ENCODE data around the gene LRRN4.

LRRN4 gene

DNA sequence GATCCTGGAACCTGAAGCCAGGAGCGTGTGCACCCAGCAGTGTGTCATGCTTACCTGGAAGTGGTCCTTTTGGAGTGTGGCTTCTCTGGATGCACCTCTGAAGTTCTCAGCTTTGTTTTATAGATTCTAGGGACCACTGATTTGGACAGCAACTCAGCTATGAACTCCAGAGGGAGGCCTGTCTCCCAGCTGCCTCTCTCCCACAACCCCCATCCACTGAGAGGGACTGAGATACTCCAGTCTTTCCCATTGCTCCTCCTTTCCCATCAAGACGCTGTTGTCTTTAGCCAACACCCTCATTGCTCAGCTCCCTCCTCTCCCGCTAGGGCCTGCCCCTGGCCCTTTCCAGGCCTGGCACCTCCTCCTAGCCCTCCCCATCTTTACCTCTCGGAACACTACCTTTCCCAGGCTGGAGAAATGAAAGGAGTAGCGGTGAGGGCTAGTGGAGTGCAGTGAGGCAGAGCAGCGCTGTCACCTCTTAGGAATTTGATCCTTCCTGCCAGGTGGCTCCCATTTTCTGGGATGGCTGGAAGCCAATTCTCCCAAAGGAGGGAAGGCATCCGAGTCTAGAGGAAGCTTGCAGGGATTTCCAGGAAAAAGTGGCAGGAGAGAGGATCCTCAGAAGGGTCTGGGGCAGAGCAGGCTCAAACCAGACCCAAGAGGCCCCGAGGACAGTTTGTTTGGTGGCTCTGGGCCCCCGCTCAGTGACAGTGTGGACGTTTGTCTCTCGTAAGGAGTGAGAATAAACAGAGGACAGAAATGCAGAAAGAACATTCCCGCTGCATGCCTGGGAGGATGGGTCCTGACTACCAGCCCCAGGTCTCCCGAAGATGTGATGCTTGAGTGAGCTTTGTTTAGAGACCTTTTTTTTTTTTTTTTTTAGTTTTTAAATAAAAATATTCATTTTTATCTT, at the start of gene LRRN4:
TSS of gene LRRN4 (minus strand) at position 285 of the 913 bp plus-strand sequence. CDS start 1,261 bp downstream, outside the sequence.
- DNase-seq (ENCODE audit: low spot score) = no peak

DNA sequence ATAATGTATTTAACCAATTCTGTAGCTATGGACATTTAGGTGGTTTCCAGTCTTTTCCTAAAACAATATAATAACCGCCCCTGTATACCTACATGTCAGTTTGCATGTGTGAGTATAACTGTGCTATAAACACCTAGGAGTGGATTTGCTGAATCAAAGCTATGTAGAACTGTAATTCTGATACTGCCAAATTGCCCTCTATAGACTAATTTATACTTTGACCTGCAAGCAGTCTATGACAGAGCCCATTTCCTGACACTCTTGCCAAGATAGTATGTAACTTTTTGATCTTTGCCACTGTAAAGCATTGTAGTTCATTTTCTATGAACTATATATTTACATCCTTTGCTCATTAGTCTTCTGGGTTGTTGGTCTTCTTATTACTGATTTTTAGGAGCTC, 49.4 kb upstream of the LRRN4 start:
- DNase-seq (ENCODE audit: low spot score) = no peak

DNA sequence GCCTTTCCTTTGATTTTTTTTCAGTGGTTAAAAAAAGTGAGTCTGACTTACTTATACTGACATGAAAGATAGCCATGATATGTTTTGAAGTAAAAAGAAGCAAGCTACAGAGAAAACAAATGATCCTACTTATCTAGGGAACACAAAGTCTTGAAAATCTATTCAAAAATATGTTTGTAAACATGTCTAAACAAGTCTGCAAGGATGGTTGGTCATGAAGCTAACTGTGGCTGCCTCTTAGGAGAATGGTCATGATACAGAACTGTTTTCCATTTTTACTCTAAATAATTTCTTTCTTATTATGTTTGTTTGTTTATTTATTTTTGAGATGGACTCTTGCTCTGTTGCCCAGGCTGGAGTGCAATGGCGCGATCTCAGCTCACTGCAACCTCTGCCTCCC, 47.5 kb upstream of the LRRN4 start:
- DNase-seq (ENCODE audit: low spot score) = no peak

DNA sequence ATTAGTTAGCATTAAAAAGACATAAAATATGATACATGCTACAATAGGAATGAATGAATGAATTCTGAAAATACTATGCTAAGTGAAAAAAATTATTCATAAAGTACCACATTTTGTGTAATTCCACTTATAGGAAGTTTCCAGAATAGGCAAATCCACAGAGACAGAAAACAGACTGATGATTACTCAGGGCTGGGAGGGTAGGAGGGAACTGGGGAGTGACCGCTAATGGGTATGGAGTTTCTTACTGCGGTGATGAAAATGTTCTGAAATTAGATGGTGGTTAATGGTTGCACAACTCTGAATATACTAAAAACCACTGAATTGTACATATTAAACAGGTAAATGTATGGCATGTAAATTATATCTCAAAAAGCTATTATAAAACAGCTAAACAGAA, 46.4 kb upstream of the LRRN4 start:
- DNase-seq (ENCODE audit: low spot score) = no peak

DNA sequence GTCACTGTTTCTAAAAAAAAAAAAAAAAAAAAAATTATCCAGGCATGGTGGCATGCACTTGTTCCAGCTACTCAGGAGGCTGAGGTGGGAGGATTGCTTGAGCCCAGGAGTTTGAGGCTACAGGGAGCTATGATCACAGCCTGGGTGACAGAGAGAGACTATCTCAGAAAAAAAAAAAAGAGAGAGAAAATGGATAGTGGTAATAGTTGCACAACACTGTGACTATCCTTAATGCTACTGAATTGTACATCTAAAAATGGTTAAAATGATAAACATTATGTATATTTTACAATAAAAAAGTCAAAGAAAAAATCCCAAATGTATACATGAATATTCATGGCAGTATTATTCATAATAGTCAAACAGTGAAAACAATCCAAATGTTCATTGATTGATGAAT, 46.0 kb upstream of the LRRN4 start:
- DNase-seq (ENCODE audit: low spot score) = no peak

DNA sequence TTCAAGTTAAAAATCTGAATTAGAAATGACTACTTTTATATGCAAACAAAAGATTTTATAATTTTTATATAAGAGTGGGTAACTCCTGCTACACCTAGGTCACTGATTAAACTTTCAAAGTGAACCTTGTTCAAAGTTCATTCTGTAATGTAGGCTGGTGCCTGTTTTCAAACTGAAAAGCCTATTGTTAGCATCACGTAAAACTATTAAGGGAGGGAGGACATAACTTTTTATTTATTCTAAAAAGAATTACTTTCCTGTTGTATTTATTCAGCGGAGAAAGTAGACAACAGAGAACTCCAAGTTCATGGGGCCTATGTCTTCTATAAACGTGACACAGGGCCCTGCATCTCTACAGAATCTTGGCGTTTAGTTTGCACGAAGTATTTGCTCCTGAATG, 41.5 kb upstream of the LRRN4 start:
- no peak for DNase-seq (ENCODE audit: low spot score)

DNA sequence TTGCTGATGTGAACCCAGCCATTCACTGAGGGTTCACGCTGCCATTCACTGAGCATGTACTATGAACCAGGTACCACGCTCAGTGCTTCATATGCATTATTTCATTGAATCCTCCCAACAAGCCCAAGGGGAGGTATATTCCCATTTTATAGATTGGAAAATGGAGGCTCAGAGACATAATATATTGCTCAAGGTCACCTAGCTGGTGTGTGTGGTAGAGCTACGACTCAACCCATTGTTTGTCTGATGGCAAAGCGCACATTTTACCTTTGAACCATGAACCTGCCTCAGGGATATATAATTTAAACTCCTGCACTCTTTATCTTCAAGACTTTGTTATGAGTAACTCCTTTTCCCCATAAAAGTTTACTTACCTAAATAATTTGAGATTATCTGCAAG, 40.7 kb upstream of the LRRN4 start:
- no peak for DNase-seq (ENCODE audit: low spot score)

DNA sequence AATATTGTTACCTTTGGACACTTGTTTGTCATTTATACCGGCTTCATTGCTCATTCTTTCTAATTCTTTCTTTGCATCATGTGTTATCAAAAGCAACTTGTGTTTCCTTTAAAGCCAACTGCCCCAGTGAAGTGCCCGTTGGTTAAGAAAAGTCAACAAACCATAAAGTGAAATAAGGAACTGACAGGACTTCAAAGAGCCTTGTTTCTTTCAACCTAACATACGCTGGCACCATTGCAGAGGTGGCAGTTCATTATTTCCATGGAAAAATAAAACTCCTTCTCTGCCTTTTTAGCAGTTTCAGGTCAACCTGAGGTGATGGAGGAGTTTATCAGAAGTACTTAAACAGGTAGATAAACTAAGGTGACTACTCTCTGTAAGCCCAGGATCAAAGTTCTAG, 40.2 kb upstream of the LRRN4 start:
- no peak for DNase-seq (ENCODE audit: low spot score)

DNA sequence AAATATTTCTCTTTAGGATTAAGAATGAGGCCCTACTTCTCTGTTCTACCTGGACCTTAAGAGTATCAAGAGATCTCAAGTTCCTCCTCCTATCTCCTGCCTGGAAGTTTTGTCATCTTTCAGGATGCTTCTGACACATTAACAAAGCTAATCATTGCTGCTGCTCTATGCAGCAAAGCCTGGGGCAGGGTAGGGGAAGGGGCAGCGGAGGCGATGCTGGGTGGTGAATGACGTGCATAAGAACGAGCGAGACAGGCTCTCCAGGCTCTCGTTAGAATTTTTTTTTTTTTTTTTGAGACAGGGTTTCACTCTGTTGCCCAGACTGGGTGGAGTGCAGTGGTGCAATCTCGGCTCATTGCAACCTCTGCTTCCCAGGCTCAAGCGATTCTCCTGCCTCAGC, 37.8 kb upstream of the LRRN4 start:
- DNase-seq (ENCODE audit: low spot score) = no peak

DNA sequence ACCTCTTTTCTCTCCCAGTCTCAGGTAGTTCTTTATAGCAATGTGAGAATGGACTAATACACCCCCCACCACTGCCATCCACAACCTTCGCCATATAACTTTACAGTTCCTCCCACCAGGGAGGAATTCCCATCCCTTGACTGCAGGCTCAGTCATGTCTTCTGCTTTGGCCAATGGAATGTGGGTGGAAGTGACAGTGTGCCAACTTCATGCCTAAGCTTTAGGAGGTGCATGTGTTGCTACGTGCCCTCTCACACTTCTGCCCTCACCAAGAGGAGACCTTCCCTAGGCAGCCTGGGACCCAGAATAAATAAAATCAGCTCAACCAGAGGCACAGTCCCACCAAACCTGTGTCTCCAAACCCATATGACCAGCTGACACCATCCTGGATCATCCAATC, 33.0 kb upstream of the LRRN4 start:
- no peak for DNase-seq (ENCODE audit: low spot score)

DNA sequence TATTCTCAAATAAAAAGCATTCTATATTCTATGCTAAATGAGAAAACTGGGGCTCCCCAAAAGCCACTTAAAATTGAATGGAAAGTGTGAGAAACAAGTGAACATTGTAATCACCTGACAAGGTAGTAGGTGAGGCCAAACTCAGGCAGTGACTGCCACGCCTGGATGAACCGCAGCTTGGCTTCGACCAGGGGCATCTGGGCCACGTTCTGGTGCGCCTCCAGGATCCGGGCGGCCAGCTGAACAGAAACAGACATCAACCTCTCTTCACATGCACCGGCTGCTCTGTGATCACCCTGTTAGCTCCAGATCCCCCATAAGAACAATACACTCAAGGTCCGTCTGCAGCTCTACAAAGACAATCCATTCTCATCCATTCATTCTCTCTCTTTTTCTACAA, 30.1 kb upstream of the LRRN4 start:
- no peak for DNase-seq (ENCODE audit: low spot score)

DNA sequence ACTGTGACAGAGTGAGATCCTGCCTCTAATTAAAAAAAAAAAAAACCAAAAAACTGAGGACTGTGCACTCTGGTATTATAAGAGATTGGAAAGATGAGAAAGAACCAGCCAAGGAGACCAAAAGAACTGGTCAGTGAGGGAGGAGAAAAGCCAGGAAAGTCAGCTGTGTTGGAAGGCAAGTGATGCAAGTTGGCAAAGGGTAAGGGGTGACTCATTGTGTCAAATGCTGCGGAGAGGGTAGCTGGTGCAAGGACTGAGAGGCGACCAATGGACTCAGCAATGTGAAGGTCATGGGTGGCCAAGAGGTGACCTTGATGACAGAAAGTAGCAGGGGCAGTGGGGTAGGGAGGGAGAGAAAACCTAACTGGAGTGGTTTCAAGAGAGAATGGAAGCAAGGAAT, 27.4 kb upstream of the LRRN4 start:
- DNase-seq (ENCODE audit: low spot score) = no peak

DNA sequence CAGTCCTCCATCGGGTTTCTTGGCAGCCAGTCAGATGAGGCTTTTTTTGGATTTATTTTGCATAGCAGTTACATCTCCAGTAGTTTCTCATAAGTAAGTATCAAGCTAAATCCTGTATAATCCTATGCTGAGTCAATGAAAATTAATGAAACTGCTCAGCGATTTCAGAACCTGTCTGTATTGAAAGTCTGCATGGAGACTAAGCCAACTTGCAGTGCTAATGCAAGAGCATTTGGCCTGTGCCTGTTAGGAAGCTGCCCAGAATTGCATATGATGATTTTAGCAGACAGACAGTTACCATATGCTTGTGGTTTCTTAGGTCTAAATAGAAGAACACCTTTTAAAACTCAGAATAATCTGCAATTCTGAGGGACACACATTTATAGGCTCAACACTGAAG, 25.2 kb upstream of the LRRN4 start:
- DNase-seq (ENCODE audit: low spot score) = no peak

DNA sequence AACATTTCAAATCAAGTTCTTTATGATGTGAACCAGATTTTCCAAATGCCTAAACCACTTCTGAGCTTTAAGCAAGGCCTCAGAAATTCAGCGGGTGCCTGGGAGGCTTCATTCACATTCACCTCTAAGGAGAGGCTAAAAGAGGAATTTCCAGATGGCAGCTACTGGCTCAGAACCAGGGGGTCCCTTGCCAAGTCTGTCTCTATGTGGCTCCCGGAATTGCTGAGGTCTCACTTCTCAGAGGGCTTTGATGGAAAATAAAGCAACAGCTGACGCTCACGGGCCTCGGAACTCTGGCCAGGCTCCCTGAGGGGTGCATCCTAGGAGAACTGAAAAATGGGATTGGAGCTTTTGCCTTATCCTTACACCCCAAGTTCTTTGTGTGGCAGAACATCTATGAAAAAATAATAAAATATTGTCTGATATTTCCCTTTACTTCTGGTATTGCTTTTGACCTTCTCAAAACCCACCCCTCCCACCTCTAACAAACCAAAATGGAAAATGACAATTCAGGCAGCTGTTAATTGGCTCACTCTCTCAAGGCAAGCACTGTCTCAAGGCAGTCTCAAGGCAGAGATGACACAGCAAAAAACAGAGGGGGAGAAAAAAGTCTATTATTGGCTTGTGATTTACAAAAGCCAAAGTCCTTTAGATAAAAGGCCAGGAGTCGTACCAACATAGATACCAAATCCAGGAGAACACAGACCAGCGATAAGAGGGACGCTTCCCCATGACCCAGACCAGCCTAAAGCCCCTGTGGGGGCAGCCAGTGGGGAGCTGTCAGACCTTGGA, 21.8 kb upstream of the LRRN4 start:
- DNase-seq (ENCODE audit: low spot score) = no peak

DNA sequence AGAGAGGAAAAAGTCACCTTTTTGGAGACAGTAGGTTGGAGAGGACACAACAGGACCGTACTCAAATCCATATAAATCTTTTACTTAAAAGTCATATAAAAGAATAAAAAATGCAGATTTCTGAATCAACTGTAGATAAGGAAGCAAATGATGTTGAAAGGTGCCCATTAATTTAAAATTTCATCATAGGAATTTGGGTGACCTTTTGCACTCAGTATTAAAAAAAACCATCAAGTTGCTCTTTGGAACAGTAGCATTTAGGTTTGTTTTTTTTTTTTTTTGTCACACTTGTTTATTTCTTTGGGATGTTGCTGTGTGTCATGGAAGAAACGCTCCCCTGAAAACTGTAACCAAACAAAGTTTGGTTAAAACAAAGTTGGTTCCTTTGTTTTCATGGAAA, 20.9 kb upstream of the LRRN4 start:
- DNase-seq (ENCODE audit: low spot score) = no peak

DNA sequence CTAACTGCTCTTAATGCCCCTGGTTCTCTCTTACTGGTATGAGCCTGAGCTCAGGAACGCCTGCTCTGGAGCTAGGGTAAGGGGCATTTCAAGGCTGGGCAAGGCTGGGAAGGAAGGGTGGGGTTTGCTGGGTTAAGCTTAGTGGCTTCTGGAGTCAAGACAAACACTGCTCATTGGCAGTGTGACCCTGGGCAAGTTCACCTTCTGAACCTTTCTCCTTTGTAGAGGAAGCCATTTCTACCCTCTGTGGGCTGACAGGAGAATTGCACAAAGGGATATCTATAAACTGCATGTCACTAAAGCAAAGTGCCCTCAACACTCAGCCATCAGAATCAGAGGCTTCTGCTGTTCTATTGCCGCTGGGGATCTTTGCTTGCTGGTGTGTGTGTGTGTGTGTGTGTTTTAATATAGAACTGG, 20.3 kb upstream of the LRRN4 start:
- DNase-seq (ENCODE audit: low spot score) = peak; percentile 87

DNA sequence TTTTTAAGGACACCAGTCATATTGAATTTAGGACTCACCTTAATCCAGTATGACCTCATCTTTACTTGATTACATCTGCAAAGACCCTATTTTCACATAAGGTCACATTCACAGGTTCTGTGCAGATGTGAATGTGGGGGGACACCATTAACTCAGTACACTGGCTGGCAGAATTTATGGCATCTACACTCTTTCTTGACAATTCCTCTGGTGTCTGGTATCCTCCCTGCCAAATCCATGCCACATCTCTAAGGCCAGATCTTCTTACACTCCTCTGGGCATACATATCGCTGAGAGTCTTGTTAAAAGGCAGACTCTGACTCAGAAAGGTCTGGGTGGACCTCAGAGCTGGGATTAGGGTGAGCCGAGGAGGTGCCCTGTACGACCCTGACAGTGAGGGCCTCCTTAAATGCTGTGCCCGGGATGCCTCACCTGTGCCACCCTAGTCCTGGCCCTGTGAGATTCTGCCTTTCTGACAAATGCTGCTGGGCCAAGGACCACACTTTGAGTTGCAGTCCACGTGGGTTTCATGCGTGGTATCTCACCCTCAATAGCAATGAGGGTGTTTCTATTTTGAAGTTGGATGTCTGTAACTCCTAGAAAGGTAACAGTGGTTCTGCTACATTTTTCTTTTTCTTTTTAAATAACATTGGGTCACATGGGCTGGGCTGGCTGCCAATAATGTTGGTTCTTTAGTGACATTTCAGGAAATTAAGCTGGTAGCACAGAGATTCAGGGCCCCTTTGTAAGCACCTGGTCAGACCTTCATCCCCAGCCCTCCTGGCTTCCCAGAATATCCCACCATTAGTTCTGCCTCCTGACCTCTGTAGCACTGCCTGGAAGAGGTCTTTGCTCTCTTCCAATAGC, 17.2 kb upstream of the LRRN4 start:
- no peak for DNase-seq (ENCODE audit: low spot score)

DNA sequence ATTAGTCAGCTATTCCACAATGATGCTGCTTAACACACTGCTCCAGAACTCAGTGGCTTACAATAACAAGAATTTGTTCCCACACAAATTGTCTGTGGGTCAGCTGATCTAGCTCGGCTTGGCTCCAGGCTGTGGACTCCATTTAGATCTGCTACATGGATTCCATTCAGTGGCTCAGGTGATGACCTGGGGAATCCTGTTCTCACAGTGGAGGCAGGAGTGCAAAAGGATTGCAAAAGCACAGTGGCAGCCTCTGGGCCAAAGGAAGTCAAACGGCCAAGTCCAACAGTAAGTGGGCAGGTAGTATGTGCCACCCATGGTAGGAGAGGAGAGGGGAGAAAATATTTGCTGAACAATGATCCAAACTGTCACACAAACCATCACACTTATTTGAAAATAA, 15.8 kb upstream of the LRRN4 start:
- DNase-seq (ENCODE audit: low spot score) = no peak

DNA sequence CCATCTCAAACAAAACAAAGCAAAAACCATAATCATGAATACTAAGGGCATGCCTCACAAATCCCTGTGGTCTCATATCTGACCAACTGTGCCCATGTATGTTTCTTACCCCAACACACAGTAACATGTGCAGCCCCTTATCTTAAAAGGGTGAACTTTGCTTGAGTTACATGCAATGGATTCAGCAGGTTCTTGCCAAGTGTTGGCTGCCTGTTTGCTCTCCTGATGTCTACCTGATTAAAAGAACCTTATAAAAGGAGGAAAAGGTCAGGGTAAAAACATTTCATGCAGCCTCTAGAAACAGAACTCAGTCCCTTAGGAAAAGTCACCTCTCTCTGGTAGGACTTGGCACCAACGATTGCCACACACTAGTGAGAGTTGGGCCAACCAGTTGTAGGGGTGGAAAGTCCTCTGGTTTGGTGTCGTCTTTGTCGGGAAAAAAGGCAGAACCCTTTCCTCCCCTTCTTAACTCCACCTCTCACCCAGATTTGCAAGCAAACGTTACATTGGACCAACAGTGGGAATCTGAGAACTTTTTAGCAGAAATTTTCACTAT, 14.0 kb upstream of the LRRN4 start:
- DNase-seq (ENCODE audit: low spot score) = no peak

DNA sequence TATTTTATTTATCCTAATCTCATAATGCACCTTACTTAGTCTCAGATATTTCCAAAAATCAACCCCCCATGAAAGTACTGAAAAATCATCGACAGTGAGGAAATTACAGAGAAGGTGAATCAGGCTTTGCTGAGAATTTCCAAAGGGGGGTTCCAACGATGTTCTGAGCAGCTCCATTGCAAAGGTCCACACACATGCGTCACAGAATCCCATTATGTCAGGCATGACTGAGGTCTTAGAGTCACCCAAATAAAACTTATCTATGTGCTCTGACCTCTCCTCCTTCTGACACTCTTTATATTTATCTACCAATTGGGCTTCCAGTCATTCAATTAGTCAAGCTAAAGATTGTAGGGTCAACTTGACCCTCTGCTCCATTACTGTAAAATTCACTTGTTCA, 12.7 kb upstream of the LRRN4 start:
- no peak for DNase-seq (ENCODE audit: low spot score)

DNA sequence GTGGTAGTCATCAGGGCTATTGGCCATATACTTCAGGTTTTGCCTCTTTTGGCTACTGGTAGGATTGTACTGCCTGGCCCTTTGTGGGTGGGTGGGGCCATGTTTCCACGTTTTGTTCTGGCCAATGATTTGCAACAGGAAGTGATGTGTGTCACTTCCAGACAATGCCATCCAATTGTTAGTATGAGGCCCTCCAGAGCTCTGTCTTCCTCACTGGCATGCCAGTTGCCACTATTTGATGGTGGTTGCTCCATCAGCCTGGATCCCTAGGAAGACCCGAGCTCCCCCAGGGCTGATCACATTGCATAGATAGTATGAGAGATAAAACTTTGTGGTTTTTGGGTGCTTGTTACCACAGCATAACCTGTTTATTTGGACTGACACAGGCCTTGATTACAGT, 7.7 kb upstream of the LRRN4 start:
- DNase-seq (ENCODE audit: low spot score) = no peak

DNA sequence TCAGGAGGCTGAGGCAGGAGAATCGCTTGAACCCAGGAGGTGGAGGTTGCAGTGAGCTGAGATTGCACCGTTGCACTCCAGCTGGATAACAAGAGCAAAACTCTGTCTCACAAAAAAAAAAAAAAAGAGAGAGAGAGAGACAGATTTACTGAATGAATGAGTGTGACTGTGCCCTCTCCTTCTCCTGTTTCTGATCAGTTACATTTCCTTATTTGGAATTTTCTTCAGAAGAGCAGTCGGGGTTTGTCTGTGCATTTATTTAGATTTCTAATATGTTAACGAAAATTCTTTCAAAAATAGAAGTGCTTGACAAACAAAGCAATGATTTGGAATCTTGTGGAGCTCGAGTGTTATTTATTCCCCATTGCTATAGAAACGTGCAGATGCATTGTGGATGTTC, 6.4 kb upstream of the LRRN4 start:
- DNase-seq (ENCODE audit: low spot score) = no peak

Data from HuH-7 (cell line).